Vagina (tissue), 2 donors: ENCODE results near the gene ROPN1B.

Experiments
- CTCF ChIP-seq, 3 experiments: fragments of 450-650 bp in 2 of 3; fragments of 200-600 bp in 1 of 3; sonication (generic) in 1 of 3; IDR thresholded peaks; one replicate each; pipeline ENCODE4 v1.5.1; 2017 to 2019; ENCODE audit warnings: antibody characterized with exemption in 3 of 3, mild to moderate bottlenecking in 2 of 3, moderate library complexity in 2 of 3
- POLR2A ChIP-seq, 2 donors: fragments of 450-650 bp; IDR thresholded peaks; one replicate each; pipeline ENCODE4 v1.6.1; 2017; ENCODE audit warnings: antibody characterized with exemption in 2 of 2, mild to moderate bottlenecking in 2 of 2, moderate library complexity in 2 of 2
- POLR2AphosphoS5 ChIP-seq, 2 donors: sonication (generic); formaldehyde crosslinking; IDR thresholded peaks; one replicate each; pipeline ENCODE4 v1.9.0; 2017; ENCODE audit warnings: antibody characterized with exemption in 2 of 2, mild to moderate bottlenecking in 2 of 2, low read depth in 1 of 2; ENCODE audit not compliant: insufficient read depth in 1 of 2

DNA sequence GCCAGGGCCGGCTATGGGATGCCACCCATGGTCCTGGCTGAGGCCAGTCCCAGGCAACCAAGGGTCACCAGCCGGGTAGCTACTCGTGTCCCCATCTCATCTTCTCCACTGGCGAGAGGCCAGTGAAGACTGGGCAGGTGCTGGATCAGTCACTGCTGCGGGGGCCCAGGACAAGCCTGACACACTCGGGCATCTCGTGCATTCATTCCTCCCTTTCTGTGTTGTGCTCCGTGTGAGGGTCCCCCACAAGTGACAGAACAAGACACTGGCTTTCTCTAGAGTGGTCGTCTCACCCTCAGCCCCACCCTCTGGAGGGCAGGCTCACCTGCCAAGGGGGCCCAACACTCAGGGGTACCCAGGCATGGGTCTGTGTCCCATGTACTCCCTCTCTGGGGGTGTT lies 48.4 kb downstream of the ROPN1B start:
- TF ChIP-seq POLR2A (IDR thresholded peaks at IDR 0.05) = no peak
- no peak for TF ChIP-seq CTCF (IDR thresholded peaks at IDR 0.05)
- no peak for TF ChIP-seq POLR2AphosphoS5 (IDR thresholded peaks at IDR 0.05; ENCODE audit: insufficient read depth in 1 of 2, low read depth in 1 of 2)
